Thymus (tissue), 2 donors: ENCODE measurements around the gene GLMP. TPM values are rescaled to one million over a fixed set of nuclear protein-coding genes. Genes with fewer than 3 reads are reported as not detected.

Experiments
- polyA plus RNA-seq: library from polyadenylated mRNA; stranded (reverse); fragments of 200-250 nt; gene quantifications from one replicate; pipeline ENCODE4 v1.2.3, GENCODE V29; 2013
- total RNA-seq: library from RNA; stranded (reverse); fragments of 120-200 nt; gene quantifications from one replicate; pipeline ENCODE4 v1.2.4, GENCODE V29; 2013
- donor health status: healthy.

GLMP gene
- total and polyA plus RNA-seq, 2 donors: 20.3 to 40.0 TPM

Other genes with a start within 250 kb of the GLMP start
- gene UBQLN4, start 241.9 kb downstream of the GLMP start, total RNA-seq: 10.4 TPM
- gene UBQLN4, start 241.9 kb downstream of the GLMP start, polyA plus RNA-seq: 15.1 TPM
- gene LAMTOR2, start 240.9 kb downstream of the GLMP start, total RNA-seq: 75.9 TPM
- 82.2 TPM for gene LAMTOR2, start 240.9 kb downstream of the GLMP start, polyA plus RNA-seq
- 17.6 TPM for gene RAB25, start 234.5 kb downstream of the GLMP start, total RNA-seq
- gene RAB25, start 234.5 kb downstream of the GLMP start, polyA plus RNA-seq: 43.1 TPM
- gene MEX3A, start 213.2 kb downstream of the GLMP start, total RNA-seq: 1.3 TPM
- 0.55 TPM for gene MEX3A, start 213.2 kb downstream of the GLMP start, polyA plus RNA-seq
- gene LMNA, start 181.0 kb downstream of the GLMP start, total RNA-seq: 51.6 TPM
- gene LMNA, start 181.0 kb downstream of the GLMP start, polyA plus RNA-seq: 68.3 TPM
- 6.4 TPM for gene SEMA4A, start 142.1 kb downstream of the GLMP start, total RNA-seq
- gene SEMA4A, start 142.1 kb downstream of the GLMP start, polyA plus RNA-seq: 14.8 TPM
- 8.8 TPM for gene SLC25A44, start 101.6 kb downstream of the GLMP start, total RNA-seq
- gene SLC25A44, start 101.6 kb downstream of the GLMP start, polyA plus RNA-seq: 10.7 TPM
- gene PMF1, start 82.7 kb downstream of the GLMP start, total RNA-seq: 56.8 TPM
- gene PMF1, start 82.7 kb downstream of the GLMP start, polyA plus RNA-seq: 67.4 TPM
- 0.66 TPM for gene BGLAP, start 53.5 kb downstream of the GLMP start, total RNA-seq
- gene BGLAP, start 53.5 kb downstream of the GLMP start, polyA plus RNA-seq: 4.3 TPM
- gene PAQR6, start 47.6 kb downstream of the GLMP start, total RNA-seq: 0.61 TPM
- gene PAQR6, start 47.6 kb downstream of the GLMP start, polyA plus RNA-seq: 8.6 TPM
- gene SMG5, start 12.9 kb downstream of the GLMP start, total RNA-seq: 32.3 TPM
- gene SMG5, start 12.9 kb downstream of the GLMP start, polyA plus RNA-seq: 28.2 TPM
- gene TMEM79, start 11.4 kb downstream of the GLMP start, total RNA-seq: 3.4 TPM
- gene TMEM79, start 11.4 kb downstream of the GLMP start, polyA plus RNA-seq: 10.2 TPM
- not detected for gene VHLL, start 3.6 kb upstream of the GLMP start, total RNA-seq
- gene VHLL, start 3.6 kb upstream of the GLMP start, polyA plus RNA-seq: 0.09 TPM
- gene CCT3, start 42.6 kb upstream of the GLMP start, total RNA-seq: 296 TPM
- 114 TPM for gene CCT3, start 42.6 kb upstream of the GLMP start, polyA plus RNA-seq
- 0.71 TPM for gene TSACC, start 42.8 kb upstream of the GLMP start, total RNA-seq
- gene TSACC, start 42.8 kb upstream of the GLMP start, polyA plus RNA-seq: 0.27 TPM
- 0.05 TPM for gene RHBG, start 73.5 kb upstream of the GLMP start, total RNA-seq
- gene RHBG, start 73.5 kb upstream of the GLMP start, polyA plus RNA-seq: 0.37 TPM
- 8.3 TPM for gene MEF2D, start 205.1 kb upstream of the GLMP start, total RNA-seq
- 26.3 TPM for gene MEF2D, start 205.1 kb upstream of the GLMP start, polyA plus RNA-seq